HCEC 1CT (cell line): ENCODE results near the gene LDAH.
"Not testable (repeated sequence)": the region's sequence is repeated elsewhere in the genome, so short reads cannot be mapped to it uniquely, and the experiment has no call there.

Experiments
- DNase-seq: peaks from one replicate; pipeline ENCODE4 v3.0.0-alpha.2; 2017

LDAH gene

DNA sequence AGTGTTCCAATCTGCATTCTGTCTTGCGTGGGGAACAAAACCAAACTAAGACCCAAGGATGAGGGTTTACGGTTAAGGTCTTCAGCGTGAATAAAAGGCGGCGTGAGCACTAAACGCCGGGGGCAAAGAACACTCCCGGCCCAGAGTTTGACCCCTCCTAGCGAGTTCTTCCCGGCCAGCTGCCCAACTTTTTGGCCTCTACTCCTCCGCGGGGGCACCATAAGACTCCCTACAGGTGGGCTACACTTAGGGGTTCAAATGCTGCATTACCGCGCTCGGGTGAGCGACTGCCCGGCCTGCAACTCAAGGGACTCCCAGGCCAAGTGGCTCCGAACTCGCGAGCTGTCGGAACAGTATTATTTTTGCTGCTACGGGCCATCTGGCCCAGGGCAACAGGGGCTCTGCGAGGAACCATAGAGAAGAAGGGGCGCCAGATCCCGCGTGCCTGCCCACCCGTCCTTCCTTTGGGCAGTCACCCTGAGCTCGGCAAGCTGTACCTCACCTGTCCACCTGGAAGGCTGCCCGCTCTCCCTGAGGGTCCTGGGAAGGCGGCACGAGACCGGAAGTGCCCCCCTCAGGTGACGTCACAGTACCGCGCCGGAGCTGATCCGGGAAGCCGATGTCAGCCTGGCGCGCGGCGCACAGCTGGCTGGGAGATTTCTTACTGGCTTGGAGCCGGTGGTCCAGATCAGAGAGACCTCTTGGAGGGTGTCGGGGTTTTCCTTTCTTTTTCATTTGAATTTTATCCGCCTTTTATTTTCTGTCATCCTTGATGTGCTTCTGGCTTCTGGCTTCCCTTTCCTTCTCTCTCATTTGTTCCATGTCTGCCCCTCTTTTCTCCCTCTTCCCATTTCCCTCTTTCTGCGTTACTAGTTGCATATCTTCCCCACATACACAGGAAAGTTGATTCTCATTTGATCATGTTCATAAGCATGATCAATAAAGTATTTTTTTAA, at the start of gene LDAH:
LDAH (minus strand) TSS at position 567 of the 956 bp plus-strand sequence. CDS start 21,638 bp downstream, outside the sequence.
- DNase-seq = peak; percentile 81

DNA sequence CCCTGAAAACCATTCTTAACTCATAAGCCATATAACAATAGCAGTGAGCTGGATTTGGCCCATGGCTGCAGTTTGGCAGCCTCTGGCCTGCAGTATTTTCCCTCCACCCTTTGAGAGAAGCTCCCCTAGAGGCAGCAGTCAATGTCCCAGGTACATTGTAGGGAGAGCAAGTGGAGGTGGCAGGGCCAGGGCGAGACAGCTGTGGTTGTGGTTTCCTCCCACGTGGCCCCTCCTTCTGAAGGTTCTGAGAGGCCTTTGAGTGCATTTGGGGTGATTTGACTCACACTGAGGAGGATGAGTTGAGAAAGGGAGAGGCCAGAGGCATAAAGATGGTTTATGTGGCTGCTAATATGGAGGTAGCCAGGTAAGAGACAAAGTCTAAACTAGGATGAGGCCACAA, 45.5 kb upstream of the LDAH start:
- no peak for DNase-seq

DNA sequence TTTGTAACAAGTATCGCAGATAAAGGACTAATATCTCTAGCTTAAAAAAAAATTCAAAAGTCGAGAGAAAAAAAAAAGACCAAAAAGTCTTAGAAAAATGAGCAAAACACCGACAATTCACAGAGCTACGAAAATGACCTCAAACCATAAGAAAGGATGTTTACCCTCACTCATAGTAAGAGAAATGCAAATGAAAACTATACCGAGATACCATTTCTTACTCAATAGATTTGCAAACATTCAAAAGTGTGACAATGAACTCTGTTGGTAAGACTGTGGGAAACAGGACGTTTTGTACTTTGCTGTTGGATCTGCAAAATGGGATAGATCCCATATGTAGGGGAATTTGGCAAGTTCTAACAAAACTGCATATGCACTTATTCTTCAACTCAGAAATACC, 39.9 kb upstream of the LDAH start:
- no peak for DNase-seq

GRCh38 chr2:20855456-20855855, 32.6 kb upstream of the LDAH start:
- no peak for DNase-seq

- no peak for DNase-seq
Measured at GRCh38 chr2:20852670-20853069, 29.8 kb upstream of the LDAH start.

GRCh38 chr2:20852139-20852538, 29.2 kb upstream of the LDAH start:
- no peak for DNase-seq

- no peak for DNase-seq
Measured at GRCh38 chr2:20844246-20844645, 21.3 kb upstream of the LDAH start.

- DNase-seq = no peak
Measured at GRCh38 chr2:20839052-20839451, 16.2 kb upstream of the LDAH start.

GRCh38 chr2:20838016-20838415, 15.1 kb upstream of the LDAH start:
- DNase-seq = no peak

DNA sequence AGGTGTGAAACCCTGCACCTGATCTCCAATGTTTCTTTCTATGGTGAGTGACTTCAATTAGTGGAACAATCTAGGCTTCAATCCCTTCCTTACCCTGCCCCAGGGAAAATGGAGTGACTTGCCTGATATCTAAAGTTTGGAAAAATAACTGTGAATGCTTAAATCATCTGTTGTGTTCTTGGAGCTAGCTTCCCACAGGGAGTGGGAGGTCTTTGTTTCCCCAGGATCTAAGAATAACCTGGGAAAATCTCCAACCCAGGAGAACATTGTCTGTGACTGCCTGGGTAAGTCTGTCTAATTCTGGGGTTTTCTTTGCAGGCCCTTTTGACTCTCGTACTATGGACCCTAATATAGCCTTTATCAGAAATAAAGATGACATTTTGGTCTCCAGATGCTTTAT, 13.6 kb upstream of the LDAH start:
- no peak for DNase-seq

DNA sequence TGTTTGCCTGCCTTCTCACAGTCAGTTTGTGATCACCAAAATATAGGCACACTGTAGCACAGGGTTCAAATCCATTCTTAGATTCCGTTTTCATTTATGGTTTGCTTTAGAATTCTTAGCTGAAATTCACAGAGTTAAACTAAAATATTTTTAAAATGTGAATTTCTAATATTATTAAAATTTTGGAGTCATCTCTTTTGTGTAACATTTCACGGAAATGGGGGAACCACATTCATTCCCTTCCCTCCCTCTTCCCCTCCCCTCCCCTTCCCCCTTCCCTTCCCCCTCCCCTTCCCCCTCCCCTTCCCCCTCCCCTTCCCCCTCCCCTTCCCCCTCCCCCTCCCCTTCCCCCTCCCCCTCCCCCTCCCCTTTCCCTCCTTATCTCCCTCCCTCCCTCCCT, 11.4 kb upstream of the LDAH start:
- DNase-seq = no peak

- no peak for DNase-seq
Measured at GRCh38 chr2:20832606-20833005, 9.7 kb upstream of the LDAH start.

- DNase-seq = no peak
Measured at GRCh38 chr2:20829861-20830260, 7.0 kb upstream of the LDAH start.

- no peak for DNase-seq
Measured at GRCh38 chr2:20823917-20824316, 1.0 kb upstream of the LDAH start.

GRCh38 chr2:20818820-20819219, 4.1 kb downstream of the LDAH start:
- DNase-seq = no peak

DNA sequence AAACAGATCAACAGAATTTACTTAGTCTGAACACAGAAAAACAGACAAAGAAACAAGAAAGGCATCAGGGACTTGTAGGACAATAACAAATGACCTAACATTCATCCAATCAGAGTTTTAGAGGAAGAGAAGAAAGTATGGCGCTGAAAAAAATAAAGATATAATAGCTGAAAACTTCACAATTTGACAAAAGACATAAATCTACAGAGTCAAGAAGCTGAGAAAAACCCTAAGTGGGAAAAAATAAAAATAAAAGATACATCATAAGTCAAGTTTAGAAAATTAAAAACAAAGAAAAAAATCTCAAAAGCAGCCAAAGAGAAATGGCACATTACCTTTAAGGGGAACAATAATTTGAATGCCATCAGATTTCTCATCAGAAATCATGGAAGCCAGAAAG, 7.7 kb downstream of the LDAH start:
- no peak for DNase-seq

GRCh38 chr2:20812779-20813178, 10.1 kb downstream of the LDAH start:
- DNase-seq = peak; percentile 2

DNA sequence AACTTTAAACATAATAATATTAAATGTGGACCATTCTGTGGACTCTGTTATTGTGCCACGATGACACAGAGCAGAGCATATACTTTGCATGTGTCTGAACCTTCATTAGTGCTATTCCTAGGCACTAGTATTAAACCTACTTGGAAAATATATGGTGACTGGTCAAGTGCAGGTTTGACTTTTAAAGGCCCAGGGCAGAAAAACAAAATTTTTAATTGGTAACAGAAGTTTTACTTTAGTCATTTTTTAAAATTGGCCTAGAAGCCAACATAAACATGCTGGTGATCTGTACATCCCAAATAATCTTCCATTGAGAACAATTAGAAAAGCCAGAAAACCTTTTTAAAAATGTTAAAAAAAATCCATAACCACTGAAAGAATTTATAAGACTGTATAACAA, 16.6 kb downstream of the LDAH start:
- no peak for DNase-seq

DNA sequence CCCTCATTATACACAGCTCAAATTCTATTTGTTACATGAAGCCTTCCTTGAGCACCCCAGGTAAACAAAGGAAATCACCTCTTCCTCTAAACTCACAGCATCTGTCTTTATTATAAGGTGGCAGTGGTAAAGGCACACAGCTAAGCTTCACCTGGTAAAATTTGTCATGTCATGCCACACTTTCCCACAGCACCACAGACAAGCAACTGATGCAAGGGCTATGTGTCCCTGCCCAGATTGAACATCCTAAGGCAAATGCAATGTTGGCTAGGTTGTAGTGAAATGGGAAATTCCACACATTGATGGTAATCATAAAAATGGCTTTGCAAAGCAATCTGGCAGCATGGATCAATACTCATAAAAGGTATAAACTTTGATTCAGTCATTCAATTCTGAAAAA, 18.9 kb downstream of the LDAH start:
- no peak for DNase-seq

DNA sequence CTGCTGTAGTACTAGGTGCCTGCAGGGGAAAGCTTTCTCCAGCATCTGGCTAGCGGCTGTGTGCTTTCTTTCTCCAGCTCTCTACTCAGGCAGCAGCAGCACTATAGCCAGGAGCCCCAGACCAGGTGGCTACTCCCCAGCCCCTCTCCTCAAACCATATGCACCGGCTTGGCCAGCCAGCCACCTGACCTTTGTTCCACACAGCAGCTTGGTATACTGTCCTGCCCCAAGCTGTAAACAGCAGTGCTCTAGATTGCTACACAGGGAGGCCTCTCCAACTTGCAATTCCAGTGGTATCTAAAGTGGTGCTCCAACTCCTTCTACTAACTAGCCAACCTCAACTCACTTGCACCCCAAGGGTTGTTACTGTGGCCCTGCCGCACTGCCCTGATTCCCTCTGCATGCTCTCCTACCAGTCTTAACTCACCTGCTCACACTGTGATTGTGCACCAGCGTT, 19.6 kb downstream of the LDAH start:
- DNase-seq = no peak

- DNase-seq = no peak
Measured at GRCh38 chr2:20797096-20797495, 25.8 kb downstream of the LDAH start.

DNA sequence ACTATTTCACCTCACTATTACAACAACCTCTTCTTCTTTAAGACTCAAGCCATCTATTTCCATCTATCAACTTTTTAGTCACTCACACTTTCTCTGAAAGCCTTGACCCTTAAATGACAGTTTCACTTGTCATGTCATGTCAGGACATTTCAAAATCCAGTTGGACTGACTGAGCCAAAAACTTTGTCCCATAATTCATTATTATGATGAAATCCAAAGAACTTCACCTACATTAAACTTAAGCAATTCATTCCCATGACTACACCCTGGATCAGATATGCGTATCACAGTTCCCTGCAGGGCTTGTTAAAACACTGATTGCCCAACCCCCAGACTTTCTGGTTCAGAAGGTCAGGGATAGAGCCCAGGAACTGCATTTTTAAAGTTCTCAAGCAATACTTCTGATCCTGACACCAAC, 26.5 kb downstream of the LDAH start:
- peak; percentile 12 for DNase-seq

DNA sequence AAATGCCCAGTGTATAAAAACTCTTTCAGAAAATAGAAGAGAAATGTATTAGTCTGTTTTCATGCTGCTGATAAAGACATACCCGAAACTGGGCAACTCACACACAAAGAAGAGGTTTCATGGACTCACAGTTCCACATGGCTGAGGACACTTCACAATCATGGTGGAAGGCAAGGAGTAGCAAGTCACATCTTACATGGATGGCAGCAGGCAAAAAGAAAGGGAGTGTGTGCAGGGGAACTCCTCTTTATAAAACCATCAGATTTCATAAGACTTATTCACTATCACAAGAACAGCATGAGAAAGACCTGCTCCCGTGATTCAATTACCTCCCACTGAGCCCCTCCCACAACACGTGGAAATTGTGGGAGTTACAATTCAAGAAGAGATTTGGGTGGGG, 29.0 kb downstream of the LDAH start:
- not testable (repeated sequence) for DNase-seq

DNA sequence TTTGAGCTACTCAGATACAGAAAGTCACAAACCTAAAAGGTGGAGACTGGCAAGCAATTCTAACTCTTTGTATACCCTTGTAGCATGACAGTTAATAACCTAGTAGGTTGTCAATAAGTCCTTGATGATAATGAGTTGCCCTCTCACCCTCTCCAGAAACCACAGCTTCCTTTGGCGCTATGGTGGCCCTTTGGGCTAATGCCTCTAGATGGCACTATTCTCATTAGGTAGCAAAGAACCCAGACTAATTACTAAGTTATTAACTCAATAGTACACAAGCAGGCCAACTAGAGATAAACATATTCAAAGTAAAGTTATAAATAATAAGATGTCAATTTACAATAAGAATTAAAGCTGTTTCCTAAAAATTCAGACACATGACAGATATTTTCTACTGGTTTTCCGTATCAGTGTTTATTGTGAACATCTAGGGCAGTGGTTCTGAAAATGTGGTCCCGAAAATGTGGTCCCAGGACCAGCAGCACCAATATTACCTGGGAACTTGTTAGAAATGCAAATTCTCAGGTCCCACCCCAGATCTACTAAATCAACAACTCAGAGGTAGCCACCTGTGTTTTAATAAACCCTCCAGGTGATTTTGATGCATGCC, 41.1 kb downstream of the LDAH start:
- peak; percentile 36 for DNase-seq
